ENCODE measurements around the gene TBL3.

DNA sequence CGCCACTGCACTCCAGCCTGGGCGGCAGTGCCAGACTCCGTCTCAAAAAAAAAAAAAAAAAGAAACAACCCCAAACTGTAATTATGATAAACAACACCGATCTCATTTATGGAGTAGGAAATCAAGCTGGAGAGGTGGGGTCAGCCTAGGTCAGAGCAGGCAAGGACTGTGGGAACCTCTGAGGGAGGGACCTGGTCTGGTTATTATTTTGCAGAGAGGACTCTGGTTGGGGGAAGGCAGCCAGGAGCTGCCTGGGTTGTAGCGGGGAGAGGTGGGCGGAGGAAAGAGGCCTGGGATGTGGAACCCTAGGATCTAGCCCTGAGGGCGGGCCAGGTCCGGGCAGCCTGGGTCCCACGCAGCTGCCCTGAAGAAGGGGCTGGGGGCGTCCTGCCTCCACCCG, 42.7 kb upstream of the TBL3 start:
- TF ChIP-seq CTCF (IDR thresholded peaks at IDR 0.05; ENCODE audit: low read depth, low read length) (no peak), POLR2A (IDR thresholded peaks at IDR 0.05; ENCODE audit: extremely low read depth, insufficient read length) (no peak), MAX (IDR thresholded peaks at IDR 0.05; ENCODE audit: low read depth, low read length) (no peak)

All from NB4 (cell line).